Esophagus squamous epithelium (tissue), 4 donors: ENCODE measurements around the gene VPS18.

ENCODE experiments used
- CTCF ChIP-seq, 6 experiments: fragments of 450-650 bp in 4 of 6; fragments of 200-600 bp in 2 of 6; sonication (generic) in 2 of 6; IDR thresholded peaks; one replicate each; pipeline ENCODE4 v1.5.1; 2016 to 2019; ENCODE audit warnings: antibody characterized with exemption in 6 of 6, mild to moderate bottlenecking in 4 of 6, moderate library complexity in 4 of 6
- POLR2A ChIP-seq, 4 donors: fragments of 450-650 bp; IDR thresholded peaks; one replicate each; pipeline ENCODE4 v1.6.1; 2017; ENCODE audit warnings: antibody characterized with exemption in 4 of 4, mild to moderate bottlenecking in 4 of 4, moderate library complexity in 3 of 4

GRCh38 chr15:40886586-40886985, 7.7 kb upstream of the VPS18 start:
- TF ChIP-seq CTCF (IDR thresholded peaks at IDR 0.05) (no peak), POLR2A (IDR thresholded peaks at IDR 0.05) (no peak)
